DOHH2 (cell line): ENCODE measurements around the gene MAP1B.

Source experiments
- EZH2phosphoT487 ChIP-seq: fragments of 200-600 bp; sonication (generic); IDR thresholded peaks from 2 replicates; pipeline ENCODE4 v1.6.1; 2017; ENCODE audit warnings: borderline replicate concordance, mild to moderate bottlenecking, antibody characterized with exemption, low read length, moderate library complexity, mixed read lengths
- TF ChIP-seq, protein P1 (sequence below): fragments of 200-600 bp; sonication (generic); IDR thresholded peaks from one replicate; pipeline ENCODE4 v1.5.1; 2014; ENCODE audit warnings: antibody characterized with exemption, mild to moderate bottlenecking, low read depth, low read length; ENCODE audit not compliant: poor library complexity, severe bottlenecking

DNA sequence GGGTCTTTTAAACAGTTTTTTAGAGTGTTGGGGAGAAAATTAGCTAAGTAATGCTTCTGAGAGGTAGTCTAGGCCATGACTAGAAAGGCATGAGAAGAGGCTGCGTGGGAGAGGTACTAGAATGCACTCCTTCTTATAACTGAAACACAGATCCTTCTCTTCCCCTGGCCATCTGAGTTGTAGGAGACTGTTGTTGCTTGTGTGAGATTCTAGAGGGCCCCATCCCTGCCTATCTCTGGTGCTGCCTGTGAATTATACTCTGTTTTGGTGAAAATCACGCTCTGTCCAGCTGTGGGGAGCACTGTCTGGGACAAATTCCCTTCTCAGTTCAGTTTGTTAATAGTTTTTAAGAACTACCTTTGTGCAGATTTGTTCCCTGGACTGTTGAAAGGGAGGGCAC is 37.5 kb downstream of the MAP1B start:
- TF ChIP-seq, protein P1, sequence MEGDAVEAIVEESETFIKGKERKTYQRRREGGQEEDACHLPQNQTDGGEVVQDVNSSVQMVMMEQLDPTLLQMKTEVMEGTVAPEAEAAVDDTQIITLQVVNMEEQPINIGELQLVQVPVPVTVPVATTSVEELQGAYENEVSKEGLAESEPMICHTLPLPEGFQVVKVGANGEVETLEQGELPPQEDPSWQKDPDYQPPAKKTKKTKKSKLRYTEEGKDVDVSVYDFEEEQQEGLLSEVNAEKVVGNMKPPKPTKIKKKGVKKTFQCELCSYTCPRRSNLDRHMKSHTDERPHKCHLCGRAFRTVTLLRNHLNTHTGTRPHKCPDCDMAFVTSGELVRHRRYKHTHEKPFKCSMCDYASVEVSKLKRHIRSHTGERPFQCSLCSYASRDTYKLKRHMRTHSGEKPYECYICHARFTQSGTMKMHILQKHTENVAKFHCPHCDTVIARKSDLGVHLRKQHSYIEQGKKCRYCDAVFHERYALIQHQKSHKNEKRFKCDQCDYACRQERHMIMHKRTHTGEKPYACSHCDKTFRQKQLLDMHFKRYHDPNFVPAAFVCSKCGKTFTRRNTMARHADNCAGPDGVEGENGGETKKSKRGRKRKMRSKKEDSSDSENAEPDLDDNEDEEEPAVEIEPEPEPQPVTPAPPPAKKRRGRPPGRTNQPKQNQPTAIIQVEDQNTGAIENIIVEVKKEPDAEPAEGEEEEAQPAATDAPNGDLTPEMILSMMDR: no peak
- TF ChIP-seq EZH2phosphoT487: no peak
